AG09309 (cell line): ENCODE results near the gene RPAP3.

Experiments used
- DNase-seq: peaks from one replicate; pipeline ENCODE4 v3.0.0-alpha.2; 2010; ENCODE audit warnings: low read depth
- H3K4me3 ChIP-seq: 2 replicates; pipeline ENCODE4 v1.5.1; 2011; ENCODE audit warnings: mild to moderate bottlenecking, low read depth, low read length, moderate library complexity; ENCODE audit not compliant: control insufficient read depth
- CTCF ChIP-seq: IDR thresholded peaks from 2 replicates; pipeline ENCODE4 v1.5.1; 2011; ENCODE audit warnings: mild to moderate bottlenecking, low read depth, low read length, inconsistent platforms; ENCODE audit not compliant: insufficient read depth, control insufficient read depth; ENCODE audit errors: missing control alignments

Gene RPAP3

DNA sequence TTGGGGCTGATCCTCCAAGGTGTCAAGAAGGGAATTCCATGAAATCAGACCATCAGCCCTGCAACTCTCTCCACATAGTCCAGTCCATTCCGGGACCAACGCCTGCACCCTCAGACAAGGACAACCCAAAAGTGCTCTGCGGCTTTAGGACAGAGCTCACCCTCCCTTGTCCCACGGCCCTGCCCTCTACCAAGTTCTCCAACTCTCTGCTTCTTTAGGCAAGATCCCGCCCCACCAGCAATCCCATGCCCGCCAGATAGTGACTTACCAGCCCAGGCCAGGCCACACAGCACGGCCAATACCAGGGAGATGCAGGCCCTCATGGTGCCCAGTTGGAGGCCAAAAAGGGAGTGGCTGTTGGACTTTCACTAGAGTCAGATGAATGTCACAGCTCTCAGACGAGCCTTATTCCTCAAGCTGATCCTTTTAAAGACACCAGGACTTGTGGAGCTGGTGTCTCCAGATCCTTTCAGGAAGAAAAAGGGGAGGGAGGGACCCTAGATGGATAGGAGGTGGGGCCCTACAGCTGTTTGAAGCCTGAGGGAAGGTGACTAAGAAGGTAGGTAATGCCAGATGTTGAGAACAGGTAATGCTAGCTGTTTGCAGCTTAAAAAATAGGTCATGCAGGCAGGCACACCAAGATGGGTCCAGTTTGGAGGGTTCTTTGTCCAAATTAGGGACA lies 19.4 kb upstream of the RPAP3 start, which contains the start of gene ENDOU:
ENDOU (minus strand) TSS at position 400 of the 682 bp plus-strand sequence; CDS start at position 323, 77 bp downstream.
- TF ChIP-seq CTCF, result no peak
- DNase-seq, result no peak
- no peak within 1 kb of the TSS for H3K4me3 ChIP-seq

DNA sequence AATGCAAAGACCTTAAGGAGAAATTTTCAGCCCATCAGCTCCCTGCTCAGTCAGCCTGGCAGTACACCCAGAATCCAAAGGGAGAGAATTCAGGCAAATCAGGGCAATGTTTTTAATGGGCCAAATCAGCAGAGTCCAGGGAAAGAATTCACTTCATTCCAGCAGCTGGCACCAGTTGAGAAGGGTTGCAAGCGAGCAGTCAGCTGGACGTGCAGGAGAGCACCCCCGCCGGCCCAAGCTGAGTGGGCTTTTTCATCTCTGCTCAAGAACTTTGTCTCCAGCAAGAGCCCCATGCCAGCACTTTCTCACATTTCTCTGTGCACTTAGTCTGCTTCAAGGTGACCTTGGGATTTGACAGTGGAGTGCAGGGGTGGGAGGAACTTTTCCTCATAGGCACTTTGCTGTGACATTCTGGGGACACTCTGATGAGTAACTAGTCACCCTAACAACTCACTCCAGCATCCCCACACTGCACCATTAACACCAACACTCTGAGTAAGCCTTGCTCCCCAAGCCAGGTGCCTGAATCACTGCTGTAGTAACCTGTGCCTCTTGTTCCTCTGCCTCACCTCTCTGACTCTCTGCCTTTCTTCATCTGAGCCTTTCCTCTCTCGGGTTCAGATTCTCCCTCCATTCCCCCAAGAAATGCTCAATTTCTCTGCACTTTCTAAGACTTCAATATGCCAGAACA lies 17.3 kb upstream of the RPAP3 start:
- no peak for DNase-seq
- no peak overlapping the region for H3K4me3 ChIP-seq
- TF ChIP-seq CTCF, result no peak

- DNase-seq, result no peak
- no peak overlapping the region for H3K4me3 ChIP-seq
- no peak for TF ChIP-seq CTCF
Measured at GRCh38 chr12:47722136-47722834, 16.5 kb upstream of the RPAP3 start.

DNA sequence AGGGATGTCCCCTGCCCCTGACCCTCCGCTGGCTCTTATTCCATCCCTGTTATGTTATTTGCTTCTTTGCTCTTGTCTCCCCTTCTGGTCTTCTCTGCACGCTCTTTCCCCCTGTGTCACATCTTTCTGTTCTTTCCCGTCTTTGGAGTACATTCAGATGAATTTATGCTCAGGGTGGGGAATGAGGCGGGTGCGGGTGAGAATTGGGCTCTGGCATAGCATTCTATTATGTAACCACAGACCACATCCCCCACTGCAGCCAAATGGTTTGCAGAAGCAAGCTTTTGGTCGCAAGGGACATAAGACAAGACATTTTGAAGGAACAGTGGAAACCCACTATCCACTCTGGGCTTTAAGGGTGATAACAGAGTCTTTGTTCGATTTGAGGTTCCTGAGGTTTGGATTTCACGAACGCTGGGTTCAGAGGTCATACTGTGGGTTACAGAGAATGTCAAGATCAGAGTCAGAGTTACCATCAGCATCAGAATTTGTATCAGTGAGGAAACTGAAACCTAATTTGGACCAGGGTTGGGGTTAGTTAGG lies 15.7 kb upstream of the RPAP3 start:
- DNase-seq, result no peak
- H3K4me3 ChIP-seq, result no peak overlapping the region
- TF ChIP-seq CTCF, result no peak

DNA sequence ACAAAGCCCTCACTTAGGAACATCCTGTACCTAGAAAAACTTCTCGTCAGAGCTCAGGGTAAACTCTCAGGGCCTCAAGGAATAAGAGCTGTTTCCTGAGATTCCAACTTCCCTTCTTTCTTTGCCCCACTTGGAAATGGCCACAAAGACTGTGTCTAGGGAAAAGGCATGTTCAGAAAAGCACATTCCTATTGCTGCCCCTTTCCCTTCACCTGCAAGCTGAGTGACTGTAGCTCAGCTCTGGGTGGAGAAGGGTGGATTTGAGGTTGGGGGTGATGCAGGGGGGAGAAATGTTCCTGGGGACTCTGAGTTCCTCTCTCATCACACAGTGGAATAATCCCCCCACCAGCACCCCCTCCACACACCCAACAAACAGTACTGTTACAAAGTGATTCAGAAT lies 12.7 kb upstream of the RPAP3 start:
- TF ChIP-seq CTCF, result no peak
- DNase-seq, result no peak
- H3K4me3 ChIP-seq, result no peak overlapping the region

DNA sequence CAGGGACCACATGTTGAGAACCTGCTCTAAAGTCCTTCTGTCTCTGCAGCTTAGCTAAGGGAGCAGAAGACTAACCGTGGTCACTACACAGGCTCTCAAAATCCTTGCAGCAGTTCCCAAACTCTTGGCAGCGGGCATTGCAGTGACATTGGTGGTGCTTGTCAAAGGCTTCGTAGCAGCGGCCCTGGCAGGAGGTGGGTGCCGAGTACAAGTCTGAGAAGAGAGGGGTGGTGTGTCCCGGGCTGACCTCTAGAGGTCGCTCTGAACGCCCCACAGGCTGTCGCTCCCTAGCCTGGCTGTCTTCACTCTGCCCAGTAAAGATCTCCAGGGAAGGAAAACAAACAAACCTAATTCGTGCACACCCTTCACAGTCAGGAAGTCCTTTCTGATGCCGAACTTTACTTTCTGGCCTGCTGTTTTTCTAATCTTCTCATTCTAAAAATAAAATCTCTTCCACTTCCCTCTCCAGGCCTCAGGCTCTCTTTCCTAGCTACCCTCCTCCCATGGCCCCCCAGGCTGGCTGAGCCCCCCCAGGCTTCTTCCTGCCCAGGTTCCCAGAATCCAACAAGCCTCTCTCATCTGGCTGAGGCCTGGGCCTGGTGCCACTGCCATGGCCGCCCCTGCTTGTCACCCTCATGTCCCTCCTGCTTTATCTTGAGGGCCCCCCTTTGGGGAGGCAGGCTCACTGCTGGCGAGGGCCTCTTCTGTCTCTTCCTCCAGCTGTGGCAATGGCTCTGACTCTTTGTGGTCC lies 11.8 kb upstream of the RPAP3 start:
- DNase-seq, result peak; percentile 55
- H3K4me3 ChIP-seq, result no peak overlapping the region
- peak; percentile 95 for TF ChIP-seq CTCF
